ENCODE measurements around the gene UTP20.
"Not testable (repeated sequence)": the region's sequence is repeated elsewhere in the genome, so short reads cannot be mapped to it uniquely, and the experiment has no call there.

Gene UTP20

GRCh38 chr12:101415228-101415627 lies 135.3 kb downstream of the UTP20 start:
- H3K4me3 ChIP-seq (ENCODE audit: low read depth, low read length), result no peak overlapping the region
- DNase-seq (ENCODE audit: low read depth), result no peak
- no peak for TF ChIP-seq CTCF (conservative IDR thresholded peaks at IDR 0.05; ENCODE audit: low read depth, low read length)

- not testable (repeated sequence) for H3K4me3 ChIP-seq (ENCODE audit: low read depth, low read length)
Observed at GRCh38 chr12:101422066-101422465, 142.2 kb downstream of the UTP20 start.

GRCh38 chr12:101424620-101425019 lies 144.7 kb downstream of the UTP20 start:
- DNase-seq (ENCODE audit: low read depth), result no peak
- H3K4me3 ChIP-seq (ENCODE audit: low read depth, low read length), result no peak overlapping the region
- TF ChIP-seq CTCF (conservative IDR thresholded peaks at IDR 0.05; ENCODE audit: low read depth, low read length), result no peak

More at GRCh38 chr12:101422066-101422465, 142.2 kb downstream of the UTP20 start:
- not testable (repeated sequence) for DNase-seq (ENCODE audit: low read depth)

- TF ChIP-seq CTCF (conservative IDR thresholded peaks at IDR 0.05; ENCODE audit: low read depth, low read length), result no peak
- DNase-seq (ENCODE audit: low read depth), result no peak
- H3K4me3 ChIP-seq (ENCODE audit: low read depth, low read length), result no peak overlapping the region
Observed at GRCh38 chr12:101430456-101430855, 150.6 kb downstream of the UTP20 start.

GRCh38 chr12:101436136-101436535 lies 156.2 kb downstream of the UTP20 start:
- no peak for TF ChIP-seq CTCF (conservative IDR thresholded peaks at IDR 0.05; ENCODE audit: low read depth, low read length)
- no peak for DNase-seq (ENCODE audit: low read depth)
- H3K4me3 ChIP-seq (ENCODE audit: low read depth, low read length), result no peak overlapping the region

Measured in choroid plexus epithelial cell (primary cell).